HG02943 (cell line): ENCODE data around the gene TBC1D8.

Source experiments
- ATAC-seq: cut with Tn5 transposase; IDR thresholded peaks from one replicate; pipeline ENCODE4 v1.9.1; 2021; ENCODE audit warnings: mild to moderate bottlenecking, low read depth, moderate library complexity; ENCODE audit not compliant: unreplicated experiment

Gene TBC1D8

GRCh38 chr2:100963026-100963375 is 188.2 kb downstream of the TBC1D8 start:
- no peak for ATAC-seq

GRCh38 chr2:100962366-100963025 is 188.7 kb downstream of the TBC1D8 start:
- no peak for ATAC-seq

GRCh38 chr2:100960688-100961087 is 190.5 kb downstream of the TBC1D8 start:
- no peak for ATAC-seq

- no peak for ATAC-seq
Observed at GRCh38 chr2:100959225-100959880, 191.8 kb downstream of the TBC1D8 start.

GRCh38 chr2:100957996-100958653 is 193.1 kb downstream of the TBC1D8 start:
- ATAC-seq: no peak
